ENCODE data around the gene FIBCD1. TPM values are rescaled to one million over a fixed set of nuclear protein-coding genes. Genes with fewer than 3 reads are reported as not detected.
A peak's percentile ranks its signal among the peaks of the same experiment; 100 is the strongest.
"Not testable (repeated sequence)": the region's sequence is repeated elsewhere in the genome, so short reads cannot be mapped to it uniquely, and the experiment has no call there.

The FIBCD1 gene
- total RNA-seq, 2 donors from 2014 or later, result 7.9 to 9.6 TPM

DNA sequence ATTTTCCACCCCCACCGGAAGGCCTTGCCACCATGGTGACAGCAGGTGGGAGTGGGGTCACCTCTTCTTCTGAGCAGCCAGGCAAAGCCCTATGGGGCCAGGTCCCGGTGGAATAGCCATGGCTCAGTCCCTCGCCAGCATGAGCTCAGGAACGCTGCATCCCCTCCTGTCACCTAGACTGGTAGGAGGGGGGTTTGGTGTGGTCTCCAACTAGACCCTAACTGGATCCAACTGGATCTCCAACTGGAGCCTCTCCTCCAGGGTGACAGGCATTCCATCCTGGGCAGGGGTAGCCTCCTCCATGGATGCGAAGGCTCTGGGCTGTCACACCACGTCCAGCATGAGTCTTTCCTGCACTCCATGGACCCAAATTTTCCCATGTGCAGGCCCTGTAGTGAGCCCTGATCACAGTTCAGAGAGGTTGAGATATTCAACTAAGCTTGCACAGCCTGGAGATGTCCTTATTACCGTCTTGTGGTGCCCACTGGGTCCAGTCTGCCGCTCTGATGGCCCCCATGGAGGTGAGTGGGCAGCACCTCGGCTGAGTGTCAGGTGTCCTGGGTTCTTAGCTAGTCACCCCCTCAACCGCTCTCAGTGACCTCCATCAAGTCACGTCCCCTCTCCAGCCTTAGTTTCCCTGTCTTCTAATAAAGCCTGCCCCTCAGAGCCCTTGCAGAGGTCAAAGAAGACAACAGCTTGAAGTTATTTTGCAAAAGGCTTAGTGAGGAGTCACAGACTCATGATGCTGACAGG lies 18.6 kb upstream of the FIBCD1 start:
- intact Hi-C loops (cut with DNase I, micrococcal nuclease), result no loop called here

DNA sequence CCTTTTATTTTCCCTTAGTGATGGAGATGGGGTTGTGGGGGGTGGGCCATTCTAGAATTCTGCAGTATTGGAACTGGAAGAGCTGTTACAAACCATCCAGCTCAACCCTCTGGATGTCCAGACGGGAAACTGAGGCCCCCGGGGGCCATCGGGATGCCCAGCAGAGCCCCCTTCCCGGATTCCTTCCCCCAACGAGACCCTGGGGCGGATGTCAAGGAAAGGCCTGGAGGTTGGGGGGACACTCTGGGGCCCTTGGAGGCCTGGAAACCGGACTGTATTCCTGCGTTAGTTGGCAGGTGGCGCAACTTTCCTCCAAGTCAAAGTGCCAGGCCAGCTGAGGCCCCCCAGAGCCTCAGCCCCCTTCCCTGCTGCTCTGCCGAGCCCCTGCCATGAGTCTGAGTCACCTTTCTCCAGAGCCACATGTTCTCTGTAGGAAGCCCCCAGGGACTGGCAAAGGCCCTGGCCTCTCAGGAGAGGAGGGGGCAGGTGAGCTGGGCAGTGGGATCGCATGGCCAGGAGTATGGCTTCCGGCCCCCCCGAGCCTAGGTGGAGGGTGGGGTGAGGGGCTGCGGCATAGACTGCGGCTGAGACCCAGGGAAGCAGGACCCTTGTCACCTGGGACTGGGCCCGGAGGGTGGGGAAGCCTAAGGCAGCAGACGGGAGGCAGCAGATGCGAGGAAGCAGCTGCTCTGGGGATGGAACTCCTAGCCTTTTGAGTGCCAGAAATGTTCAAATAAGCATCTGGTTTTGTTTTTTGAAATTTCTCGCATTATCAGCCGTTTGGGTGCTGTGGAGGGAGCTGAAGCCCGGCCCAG lies 17.8 kb upstream of the FIBCD1 start:
- ATAC-seq, result no peak
- no peak for DNase-seq
- intact Hi-C loops (cut with DNase I, micrococcal nuclease), result no loop called here

More for the DNA sequence above, 18.6 kb upstream of the FIBCD1 start:
- DNase-seq (no peak), ATAC-seq (no peak)

GRCh38 chr9:130955947-130956621 lies 17.0 kb upstream of the FIBCD1 start:
- intact Hi-C loops (cut with DNase I, micrococcal nuclease), result no loop called here
- DNase-seq (no peak), ATAC-seq (no peak)

DNA sequence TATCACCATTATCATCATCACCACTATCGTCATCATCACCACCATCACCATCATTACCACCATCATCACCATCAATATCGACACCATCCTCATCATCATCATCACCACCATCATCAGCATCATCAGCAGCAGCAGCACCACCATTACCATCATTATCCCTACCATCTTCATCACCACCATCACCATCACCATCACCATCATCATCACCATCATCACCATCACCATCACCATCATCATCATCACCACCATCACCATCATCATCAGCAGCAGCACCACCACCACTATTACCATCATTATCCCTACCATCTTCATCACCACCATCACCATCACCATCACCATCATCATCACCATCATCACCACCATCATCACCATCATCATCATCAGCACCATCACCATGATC lies 15.9 kb upstream of the FIBCD1 start:
- ATAC-seq; DNase-seq; intact Hi-C loops (cut with DNase I, micrococcal nuclease): not testable (repeated sequence)

- DNase-seq, result no peak
- ATAC-seq, result no peak
- intact Hi-C loops (cut with DNase I, micrococcal nuclease), result no loop called here
Measured at GRCh38 chr9:130954317-130954716, 15.3 kb upstream of the FIBCD1 start.

DNA sequence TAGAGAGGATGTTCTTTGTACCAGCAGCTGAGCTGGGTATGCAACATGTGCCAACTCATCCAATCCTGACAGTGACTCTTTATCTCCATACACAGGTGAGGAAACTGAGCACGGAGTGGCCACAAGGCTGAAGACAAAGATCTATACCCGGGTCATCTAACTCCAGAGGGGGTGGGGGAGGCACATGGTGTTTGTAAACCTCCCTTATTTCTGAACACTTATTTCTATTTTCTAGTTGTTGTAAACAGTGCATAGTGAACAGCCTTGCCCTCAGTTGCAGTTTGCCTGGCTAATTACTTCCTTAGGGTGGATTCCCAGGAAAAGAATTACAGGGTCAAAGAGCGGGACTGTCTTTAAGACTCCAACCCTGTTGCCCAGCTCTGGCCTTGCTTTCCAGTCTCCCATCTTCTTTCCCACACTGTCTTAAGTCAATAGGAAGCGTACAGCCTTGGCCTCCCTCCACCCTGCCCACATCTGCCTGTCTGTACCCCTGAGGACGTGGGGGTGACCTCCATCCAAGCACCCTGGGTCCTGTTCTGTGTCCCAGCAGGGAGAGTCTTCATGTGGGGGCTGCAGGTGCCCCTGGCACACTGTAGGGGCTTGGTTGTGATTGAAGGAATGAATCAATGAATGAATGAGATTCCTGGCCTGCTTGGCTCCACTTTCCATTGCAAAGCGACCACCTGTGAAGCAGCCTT lies 13.2 kb upstream of the FIBCD1 start:
- intact Hi-C loops (cut with DNase I, micrococcal nuclease), result no loop called here
- DNase-seq (no peak), ATAC-seq (peak; percentile 80)

GRCh38 chr9:130950039-130950311 lies 10.9 kb upstream of the FIBCD1 start:
- ATAC-seq (peak; percentile 76), DNase-seq (peak in 1 of 2 donors; percentile 54)
- intact Hi-C loops (cut with DNase I, micrococcal nuclease), result no loop called here

GRCh38 chr9:130949188-130950038 lies 10.4 kb upstream of the FIBCD1 start:
- ATAC-seq, result peak; percentile 24
- DNase-seq, result no peak
- intact Hi-C loops (cut with DNase I, micrococcal nuclease), result no loop called here

DNA sequence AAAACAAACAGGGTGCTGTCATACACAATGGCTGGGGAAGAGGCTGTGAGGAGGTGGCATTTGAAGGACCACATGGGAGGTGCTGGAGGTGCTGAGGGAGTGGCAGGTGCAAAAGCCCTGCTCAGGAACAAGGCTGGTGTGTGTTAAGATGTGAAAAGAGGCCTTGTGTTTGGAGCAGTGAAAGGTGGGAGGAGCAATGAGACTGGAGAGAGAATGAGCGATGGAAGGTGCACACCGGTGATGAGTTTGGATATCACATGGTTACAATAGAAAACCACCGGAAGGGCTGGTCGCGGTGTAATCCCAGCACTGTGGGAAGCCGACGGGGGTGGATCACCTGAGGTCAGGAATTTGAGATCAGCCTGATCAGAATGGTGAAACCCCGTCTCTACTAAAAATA lies 9.2 kb upstream of the FIBCD1 start:
- ATAC-seq (no peak), DNase-seq (no peak)
- intact Hi-C loops (cut with DNase I, micrococcal nuclease), result no loop called here

DNA sequence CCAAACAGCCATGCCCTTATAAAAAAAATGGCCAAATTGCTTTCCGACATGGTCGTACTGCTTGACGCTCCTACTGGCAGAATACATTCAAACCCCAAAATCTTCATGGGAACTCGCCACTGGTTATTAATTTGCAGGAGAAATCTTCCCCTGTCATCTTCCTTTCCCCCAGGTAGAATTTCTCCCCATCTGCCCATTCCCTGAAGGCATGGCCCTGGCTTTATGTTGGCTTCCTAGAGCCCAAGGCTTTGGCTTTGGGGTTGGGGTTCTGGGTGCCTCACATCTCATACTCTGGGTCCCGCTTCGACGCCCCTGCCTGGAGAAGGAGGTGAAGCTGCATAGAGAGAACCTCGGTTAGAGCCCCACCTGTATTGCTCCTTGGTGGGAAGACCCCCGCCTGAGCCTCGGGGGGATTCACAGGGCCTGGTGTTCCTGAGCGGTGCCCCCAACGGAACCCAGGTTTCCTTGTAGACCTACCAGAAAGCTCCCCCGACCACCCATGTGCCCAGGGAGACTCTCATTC lies 8.6 kb upstream of the FIBCD1 start:
- intact Hi-C loops (cut with DNase I, micrococcal nuclease), result no loop called here
- ATAC-seq, result no peak
- no peak for DNase-seq

DNA sequence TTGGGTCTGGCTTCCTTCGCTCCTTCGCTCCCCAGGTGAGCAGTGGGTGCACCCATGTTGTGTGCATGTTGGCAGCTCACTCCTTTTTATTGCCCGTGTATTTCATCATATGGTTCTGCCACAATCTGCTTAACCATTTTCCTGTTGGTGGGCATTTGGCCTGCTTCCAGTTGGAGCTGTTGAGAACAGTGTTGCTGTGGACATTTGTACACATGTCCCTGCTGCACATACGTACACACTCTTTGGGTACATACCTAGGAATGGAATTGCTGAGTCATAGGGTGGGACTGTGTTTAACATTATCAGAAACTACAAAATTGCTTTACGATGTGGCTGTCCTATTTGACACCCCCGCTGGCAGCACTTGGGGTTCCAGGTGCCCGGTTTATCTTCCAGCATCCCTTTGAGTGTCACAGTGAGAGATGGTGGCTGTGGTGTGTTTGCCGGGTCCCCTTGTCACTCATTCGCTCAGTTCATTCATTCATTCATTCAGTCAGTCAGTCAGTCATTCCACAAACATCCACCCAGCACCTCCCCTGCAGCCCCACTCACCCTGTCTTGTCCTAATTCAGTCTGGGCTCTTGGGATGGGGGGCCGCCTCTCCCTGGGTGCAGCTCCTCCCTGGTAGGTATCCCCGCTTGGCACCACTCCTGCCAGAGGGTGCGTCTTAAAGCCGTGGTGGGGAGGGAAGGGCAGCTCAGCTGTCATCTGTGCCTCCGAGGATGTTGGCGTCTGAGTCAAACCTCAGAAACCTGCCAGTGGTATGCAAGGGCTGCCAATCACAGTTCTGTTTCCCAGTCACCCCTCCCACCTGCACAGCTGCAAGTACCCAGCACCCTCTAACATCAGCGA lies 7.9 kb upstream of the FIBCD1 start:
- ATAC-seq (peak; percentile 79), DNase-seq (peak; percentile 66 to 84)
- intact Hi-C loops (cut with DNase I, micrococcal nuclease), result no loop called here

- DNase-seq, result no peak
- ATAC-seq, result no peak
- intact Hi-C loops (cut with DNase I, micrococcal nuclease), result no loop called here
Measured at GRCh38 chr9:130945173-130945572, 6.1 kb upstream of the FIBCD1 start.

GRCh38 chr9:130944510-130945058 lies 5.5 kb upstream of the FIBCD1 start:
- intact Hi-C loops (cut with DNase I, micrococcal nuclease), result no loop called here
- ATAC-seq (no peak), DNase-seq (no peak)

- intact Hi-C loops (cut with DNase I, micrococcal nuclease), result no loop called here
- DNase-seq (no peak), ATAC-seq (no peak)
Measured at GRCh38 chr9:130943777-130944176, 4.7 kb upstream of the FIBCD1 start.

DNA sequence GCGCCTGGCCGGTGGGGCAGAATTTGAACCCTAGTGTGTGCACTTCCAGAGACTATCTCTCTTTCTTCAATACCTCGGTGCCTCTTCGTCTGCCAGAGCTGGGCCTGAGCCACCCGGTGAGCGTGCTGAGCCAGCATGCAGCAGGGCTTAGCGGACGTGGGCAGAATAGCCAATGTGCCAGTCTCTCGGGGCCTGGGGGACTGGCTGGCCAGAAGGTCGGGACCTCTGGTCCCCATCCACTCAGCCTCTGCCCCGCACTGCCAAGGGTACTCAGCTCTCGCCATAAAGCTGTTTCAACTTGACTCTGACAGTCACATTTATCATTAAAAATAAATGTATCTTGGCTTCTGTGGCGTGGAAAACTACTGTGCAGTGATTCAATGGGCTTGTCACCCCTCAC lies 4.2 kb upstream of the FIBCD1 start:
- ATAC-seq (no peak), DNase-seq (no peak)
- intact Hi-C loops (cut with DNase I, micrococcal nuclease), result no loop called here

DNA sequence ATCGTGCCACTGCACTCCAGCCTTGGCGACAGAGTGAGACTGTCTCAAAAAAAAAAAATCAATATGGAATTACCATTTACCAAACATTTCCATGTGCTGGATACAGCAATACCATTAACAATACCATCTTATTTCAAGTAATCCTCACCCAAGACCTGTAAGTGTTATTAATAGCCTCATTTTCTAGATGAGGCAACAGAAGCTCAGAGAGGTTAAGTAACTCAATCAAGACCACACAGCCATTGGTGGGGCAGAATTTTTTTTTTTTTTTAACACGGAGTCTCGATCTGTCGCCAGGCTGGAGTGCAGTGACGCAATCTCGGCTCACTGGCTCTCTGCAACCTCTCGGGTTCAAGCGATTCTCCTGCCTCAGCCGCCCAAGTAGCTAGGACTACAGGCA lies 3.6 kb upstream of the FIBCD1 start:
- intact Hi-C loops (cut with DNase I, micrococcal nuclease), result no loop called here
- no peak for ATAC-seq
- no peak for DNase-seq

GRCh38 chr9:130942084-130942483 lies 3.0 kb upstream of the FIBCD1 start:
- intact Hi-C loops (cut with DNase I, micrococcal nuclease), result no loop called here
- ATAC-seq, result no peak
- no peak for DNase-seq
